Measurements from ENCODE around the gene NFIA. TPM values are rescaled to one million over a fixed set of nuclear protein-coding genes. Genes with fewer than 3 reads are reported as not detected.

NFIA gene
- total and polyA plus RNA-seq, 2 of the 13 experiments (the other 11 are each of a cell fraction or from before 2014, with no cell fraction given): 14.7 to 28.5 TPM

- H3K4me1 ChIP-seq (ENCODE audit: insufficient read depth, low read length): peaks cover 54% of the 10 kb centered on the region
- 87% methylated on average over 9 of the region's 9 CpGs for WGBS (ENCODE audit: low lambda C conversion rate)
- intact Hi-C loops (cut with micrococcal nuclease; ENCODE audit: unreplicated experiment): loop anchor here (10.0 kb wide), 1 partner anchor 167 kb away; no protein-coding TSS in a partner anchor
- no peak overlapping the region for H3K4me2 ChIP-seq (ENCODE audit: low read depth, low read length)
- H3K4me3 ChIP-seq (replicated peaks in 1 of 3; ENCODE audit: insufficient read depth in 1 of 3, low read depth in 2 of 3, low read length in 3 of 3): no peak overlapping the region
- CTCF ChIA-PET (ENCODE audit: low intra/inter-chr PET ratio, low total read pairs): no interaction called here
- BruUV-seq (replicated peaks): no TSS peak
- in situ Hi-C loops (cut with HindIII; ENCODE audit: extremely low pct_ligation_motif_present, low pct_unique_long_range_greater_than_20kb): no loop called here
- POLR2A ChIA-PET: no interaction called here
- H2AFZ ChIP-seq (ENCODE audit: low read length): no peak overlapping the region
- ATAC-seq (no peak), FAIRE-seq (peak; percentile 40), DNase-seq (ENCODE audit: low spot score) (peak; percentile 27)
- no peak overlapping the region for H3K27ac ChIP-seq (ENCODE audit: extremely low read length, insufficient read depth, low read length)
- no peaks in the 10 kb centered on the region for H3K9me3 ChIP-seq (ENCODE audit: low read length)
- no peaks in the 10 kb centered on the region for H3K27me3 ChIP-seq (ENCODE audit: control insufficient read depth in 1 of 2, insufficient read depth in 2 of 2, low read length in 2 of 2)
- H3K36me3 ChIP-seq (replicated peaks in 1 of 2; ENCODE audit: control insufficient read depth in 1 of 2, insufficient read depth in 2 of 2, low read length in 2 of 2): peaks cover 3 to 21% of the 10 kb centered on the region in 2 experiments; a peak in 4 of 5 replicates
- H3K9ac ChIP-seq (ENCODE audit: insufficient read depth, low read depth, low read length): no peak overlapping the region
- peaks cover 3% of the 10 kb centered on the region; the same call in 1 of the 2 replicates for H4K20me1 ChIP-seq (ENCODE audit: insufficient read depth, low read length)
- H3K79me2 ChIP-seq (ENCODE audit: insufficient read depth, low read length): peaks cover 94% of the 10 kb centered on the region
- TF ChIP-seq POLR2AphosphoS5 (IDR thresholded peaks at IDR 0.05; ENCODE audit: low read depth, low read length) (no peak), ZEB1 (IDR thresholded peaks at IDR 0.05; ENCODE audit: insufficient replicate concordance, low read depth) (no peak), TARDBP (CRISPR knock-in tag; IDR thresholded peaks at IDR 0.05) (no peak), HNF4G (IDR thresholded peaks at IDR 0.05; ENCODE audit: borderline replicate concordance, low read depth, low read length) (no peak), HNF4G (CRISPR knock-in tag; IDR thresholded peaks at IDR 0.05; ENCODE audit: borderline replicate concordance, low read depth) (no peak), KLF15 (CRISPR knock-in tag; IDR thresholded peaks at IDR 0.05; ENCODE audit: borderline replicate concordance) (no peak), CHCHD3 (CRISPR knock-in tag; IDR thresholded peaks at IDR 0.05) (no peak), FOSL2 (CRISPR knock-in tag; IDR thresholded peaks at IDR 0.05) (peak; percentile 45), GTF3A (CRISPR knock-in tag; conservative IDR thresholded peaks at IDR 0.05) (no peak), ZBTB33 (CRISPR knock-in tag; IDR thresholded peaks at IDR 0.05) (peak; percentile 97), GMEB2 (CRISPR knock-in tag; IDR thresholded peaks at IDR 0.05; ENCODE audit: low read depth) (no peak), ZNF512B (CRISPR knock-in tag; IDR thresholded peaks at IDR 0.05; ENCODE audit: borderline replicate concordance) (no peak), NFE2L2 (IDR thresholded peaks at IDR 0.05; ENCODE audit: low read length) (peak; percentile 73; the same call in 1 of the 2 replicates), GTF2F1 (IDR thresholded peaks at IDR 0.05; ENCODE audit: low read length) (no peak), MXD4 (CRISPR knock-in tag; IDR thresholded peaks at IDR 0.05) (no peak), ZNF607 (CRISPR knock-in tag; IDR thresholded peaks at IDR 0.05; ENCODE audit: borderline replicate concordance) (no peak), ZNF792 (CRISPR knock-in tag; IDR thresholded peaks at IDR 0.05) (no peak), HDAC2 (CRISPR knock-in tag; IDR thresholded peaks at IDR 0.05) (no peak)
These were observed 59.1 kb downstream of the NFIA start for GRCh38 chr1:61141288-61142042.
